ENCODE measurements around the gene DEPDC4. TPM values are rescaled to one million over a fixed set of nuclear protein-coding genes. Genes with fewer than 3 reads are reported as not detected.

Gene DEPDC4
- not detected in 2 replicates for total RNA-seq

GRCh38 chr12:100266835-100267602 lies at the start of gene DEPDC4, which contains the start of gene SCYL2:
TSS of gene DEPDC4 (minus strand) at chr12:100267079. CDS start at chr12:100267076, 3 bp downstream.
TSS of gene SCYL2 (plus strand) at chr12:100267177. CDS start at chr12:100282971, 15,794 bp downstream.

GRCh38 chr12:100200463-100201181 lies 66.3 kb downstream of the DEPDC4 start, which contains the start of gene ACTR6:
TSS of gene ACTR6 (plus strand) at chr12:100200815. CDS start at chr12:100200852, 37 bp downstream.

Other genes with a start within 250 kb of the DEPDC4 start
- 13.4 and 22.7 TPM in 2 replicates for gene BLTP3B, start 124.2 kb downstream of the DEPDC4 start, total RNA-seq
- gene ACTR6, start 66.3 kb downstream of the DEPDC4 start, total RNA-seq: 7.9 and 10.2 TPM in 2 replicates
- 20.3 and 36.3 TPM in 2 replicates for gene SCYL2, start 98 bp upstream of the DEPDC4 start, total RNA-seq
- not detected in 2 replicates for gene SLC17A8, start 90.0 kb upstream of the DEPDC4 start, total RNA-seq
- not detected in 2 replicates for gene NR1H4, start 206.8 kb upstream of the DEPDC4 start, total RNA-seq

Data from cardiac atrium fibroblast (primary cell).